ENCODE measurements around the gene PPP1R11.
"Not testable (repeated sequence)": the region's sequence is repeated elsewhere in the genome, so short reads cannot be mapped to it uniquely, and the experiment has no call there.

The PPP1R11 gene

DNA sequence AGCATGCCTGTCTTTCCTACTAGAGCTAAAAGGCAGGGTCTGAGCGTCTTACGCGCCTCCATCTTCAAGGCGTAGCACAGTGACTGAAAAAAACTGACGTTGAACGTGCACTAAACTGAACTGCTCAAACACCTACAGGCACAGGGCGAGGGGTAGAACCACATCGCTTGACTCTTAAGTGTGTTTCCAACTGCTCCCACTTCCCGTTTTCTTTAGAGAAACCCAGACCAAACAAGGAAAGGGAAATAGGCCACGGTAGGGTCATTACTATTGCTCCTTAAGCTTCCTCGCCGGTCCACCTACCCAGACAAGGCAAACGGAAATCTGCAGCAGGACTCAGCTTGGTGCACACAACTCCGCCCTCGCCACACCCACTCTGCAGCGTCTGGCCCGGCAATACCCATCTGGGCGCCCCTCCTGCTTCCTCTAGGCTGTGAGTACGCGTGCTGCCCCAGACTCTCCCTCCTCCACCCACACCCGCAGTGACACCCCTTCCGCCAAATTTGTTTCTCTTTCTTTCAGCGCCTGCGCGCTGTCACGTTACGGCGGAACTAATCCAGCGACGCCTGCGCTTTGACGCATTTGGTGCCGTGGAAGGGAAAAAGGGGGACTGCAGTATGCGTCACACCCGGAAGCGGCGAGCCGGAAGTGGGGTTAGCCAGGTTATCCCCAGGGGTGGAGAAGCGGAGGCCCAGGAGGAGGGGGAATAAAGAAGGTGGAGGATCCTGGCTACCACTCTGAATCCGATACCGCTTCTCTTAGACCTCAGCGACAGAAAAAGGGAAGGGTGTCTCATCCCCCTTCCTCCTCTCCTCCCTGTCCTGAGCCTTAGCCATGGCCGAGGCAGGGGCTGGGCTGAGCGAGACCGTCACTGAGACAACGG is at the start of gene PPP1R11:
Gene PPP1R11 (plus strand): TSS at position 622 of the 883 bp plus-strand sequence. CDS start 213 bp downstream, at position 835.
- DNase-seq, result peak; percentile 98
- in situ Hi-C loops (cut with HindIII; ENCODE audit: low pct_ligation_motif_present, low pct_unique_long_range_greater_than_20kb, low sequenced_read_pairs), result no loop called here

- in situ Hi-C loops (cut with HindIII; ENCODE audit: low pct_ligation_motif_present, low pct_unique_long_range_greater_than_20kb, low sequenced_read_pairs), result no loop called here
- no peak for DNase-seq
These were observed 47.2 kb upstream of the PPP1R11 start for GRCh38 chr6:30019819-30020218.

DNA sequence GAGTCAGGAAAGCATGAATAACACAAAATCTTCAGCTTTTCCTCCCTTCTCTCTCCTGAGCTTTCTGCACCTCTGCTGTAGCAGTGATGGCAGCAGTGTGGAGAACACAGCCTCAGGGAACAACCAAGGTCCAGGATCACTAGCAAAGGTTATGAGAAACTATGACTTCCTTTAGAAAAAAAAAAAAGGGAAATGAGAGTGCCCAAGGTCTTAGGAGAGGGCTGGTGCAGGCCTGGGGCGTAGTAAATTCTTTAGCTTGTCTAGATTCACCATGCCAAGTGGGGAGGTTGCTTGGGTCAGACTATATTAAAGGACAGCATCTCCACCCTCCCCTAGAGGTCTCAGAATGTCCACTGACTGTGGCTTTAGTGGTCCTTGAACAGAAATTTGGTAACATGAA is 46.4 kb upstream of the PPP1R11 start:
- no peak for DNase-seq
- in situ Hi-C loops (cut with HindIII; ENCODE audit: low pct_ligation_motif_present, low pct_unique_long_range_greater_than_20kb, low sequenced_read_pairs), result no loop called here

DNA sequence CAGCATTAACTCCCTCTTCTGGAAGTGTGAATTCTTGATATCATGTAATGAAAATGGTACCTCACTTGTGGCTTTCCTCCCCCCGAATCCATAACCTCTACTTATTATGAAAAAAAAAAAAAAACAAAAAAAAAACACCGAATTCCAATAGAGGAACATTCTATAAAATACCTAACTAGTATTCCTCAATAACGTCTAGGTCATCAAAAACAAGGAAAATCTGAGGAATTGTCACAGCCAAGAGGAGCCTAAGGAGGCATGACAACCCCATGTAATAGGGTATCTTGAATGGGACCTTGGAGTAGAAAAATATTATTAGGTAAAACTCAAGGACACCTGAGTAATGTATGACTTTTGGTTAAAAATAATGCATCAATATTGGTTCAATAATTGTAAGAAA is 44.8 kb upstream of the PPP1R11 start:
- in situ Hi-C loops (cut with HindIII; ENCODE audit: low pct_ligation_motif_present, low pct_unique_long_range_greater_than_20kb, low sequenced_read_pairs), result no loop called here
- DNase-seq, result no peak

GRCh38 chr6:30022712-30023111 is 44.3 kb upstream of the PPP1R11 start:
- in situ Hi-C loops (cut with HindIII; ENCODE audit: low pct_ligation_motif_present, low pct_unique_long_range_greater_than_20kb, low sequenced_read_pairs); DNase-seq: not testable (repeated sequence)

GRCh38 chr6:30025186-30025585 is 41.8 kb upstream of the PPP1R11 start:
- in situ Hi-C loops (cut with HindIII; ENCODE audit: low pct_ligation_motif_present, low pct_unique_long_range_greater_than_20kb, low sequenced_read_pairs), result no loop called here
- DNase-seq, result no peak

DNA sequence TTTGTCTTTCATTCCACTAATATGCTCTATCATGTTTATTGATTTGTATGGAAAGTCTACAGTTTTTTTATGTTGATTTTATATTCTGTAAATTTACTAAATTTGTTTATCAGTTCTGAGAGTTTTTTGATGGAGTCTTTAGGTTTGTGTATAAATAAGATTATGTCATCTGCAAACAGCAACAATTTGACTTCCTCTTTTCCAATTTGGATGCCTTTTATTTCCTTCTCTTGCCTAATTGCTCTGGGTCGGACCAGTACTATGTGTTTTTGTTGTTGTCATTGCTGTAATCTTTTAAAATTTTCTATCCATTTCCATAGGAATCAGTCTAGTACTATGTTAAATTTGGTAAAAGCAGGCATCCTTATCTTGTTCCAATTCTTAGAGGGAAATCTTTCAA is 37.4 kb upstream of the PPP1R11 start:
- no peak for DNase-seq
- in situ Hi-C loops (cut with HindIII; ENCODE audit: low pct_ligation_motif_present, low pct_unique_long_range_greater_than_20kb, low sequenced_read_pairs), result no loop called here

GRCh38 chr6:30031381-30031780 is 35.6 kb upstream of the PPP1R11 start:
- DNase-seq, result no peak
- in situ Hi-C loops (cut with HindIII; ENCODE audit: low pct_ligation_motif_present, low pct_unique_long_range_greater_than_20kb, low sequenced_read_pairs), result no loop called here

- in situ Hi-C loops (cut with HindIII; ENCODE audit: low pct_ligation_motif_present, low pct_unique_long_range_greater_than_20kb, low sequenced_read_pairs); DNase-seq: not testable (repeated sequence)
These were observed 33.6 kb upstream of the PPP1R11 start for GRCh38 chr6:30033440-30033839.

- DNase-seq, result no peak
- in situ Hi-C loops (cut with HindIII; ENCODE audit: low pct_ligation_motif_present, low pct_unique_long_range_greater_than_20kb, low sequenced_read_pairs), result no loop called here
These were observed 31.2 kb upstream of the PPP1R11 start for GRCh38 chr6:30035784-30036183.

- DNase-seq, result peak; percentile 20
- in situ Hi-C loops (cut with HindIII; ENCODE audit: low pct_ligation_motif_present, low pct_unique_long_range_greater_than_20kb, low sequenced_read_pairs), result no loop called here
These were observed 29.7 kb upstream of the PPP1R11 start for GRCh38 chr6:30037182-30037788.

DNA sequence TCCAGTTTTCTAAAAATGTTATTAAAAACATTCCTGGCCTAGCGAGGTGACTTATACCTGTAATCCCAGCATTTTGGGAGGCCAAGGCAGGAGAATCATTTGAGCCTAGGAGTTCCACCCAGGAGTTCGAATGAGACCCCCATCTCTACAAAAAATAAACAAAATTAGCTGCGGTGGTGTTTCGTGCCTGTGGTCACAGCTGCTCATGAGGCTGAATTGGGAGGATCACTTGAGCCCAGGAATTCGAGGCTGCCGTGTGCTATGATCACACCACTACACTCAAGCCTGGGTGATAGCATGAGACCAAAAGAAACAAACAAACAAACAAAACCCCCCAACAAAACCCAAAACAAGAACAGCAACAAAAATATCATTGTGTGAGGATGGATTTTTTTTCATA is 25.8 kb upstream of the PPP1R11 start:
- no peak for DNase-seq
- in situ Hi-C loops (cut with HindIII; ENCODE audit: low pct_ligation_motif_present, low pct_unique_long_range_greater_than_20kb, low sequenced_read_pairs), result no loop called here

DNA sequence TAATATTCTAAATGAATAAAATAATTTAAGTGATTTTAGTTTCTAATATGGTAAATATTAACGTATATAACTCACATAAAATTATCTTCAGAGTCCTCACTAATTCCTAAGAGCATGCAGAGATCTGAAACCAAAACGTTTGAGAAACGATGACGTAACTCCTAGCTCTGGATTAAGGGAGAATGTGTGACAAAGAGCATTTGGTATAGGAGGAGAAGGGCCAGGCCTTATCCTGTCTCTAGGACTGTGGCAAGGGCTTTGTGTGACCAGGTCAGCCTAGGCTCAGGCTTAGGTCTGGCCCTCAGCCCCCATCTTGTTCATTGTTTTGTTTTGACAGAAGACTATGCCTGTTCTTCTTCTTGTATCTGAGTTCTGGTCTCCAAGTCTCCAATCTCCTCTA is 25.2 kb upstream of the PPP1R11 start:
- no peak for DNase-seq
- in situ Hi-C loops (cut with HindIII; ENCODE audit: low pct_ligation_motif_present, low pct_unique_long_range_greater_than_20kb, low sequenced_read_pairs), result no loop called here

GRCh38 chr6:30042476-30042875 is 24.5 kb upstream of the PPP1R11 start:
- in situ Hi-C loops (cut with HindIII; ENCODE audit: low pct_ligation_motif_present, low pct_unique_long_range_greater_than_20kb, low sequenced_read_pairs), result no loop called here
- no peak for DNase-seq

DNA sequence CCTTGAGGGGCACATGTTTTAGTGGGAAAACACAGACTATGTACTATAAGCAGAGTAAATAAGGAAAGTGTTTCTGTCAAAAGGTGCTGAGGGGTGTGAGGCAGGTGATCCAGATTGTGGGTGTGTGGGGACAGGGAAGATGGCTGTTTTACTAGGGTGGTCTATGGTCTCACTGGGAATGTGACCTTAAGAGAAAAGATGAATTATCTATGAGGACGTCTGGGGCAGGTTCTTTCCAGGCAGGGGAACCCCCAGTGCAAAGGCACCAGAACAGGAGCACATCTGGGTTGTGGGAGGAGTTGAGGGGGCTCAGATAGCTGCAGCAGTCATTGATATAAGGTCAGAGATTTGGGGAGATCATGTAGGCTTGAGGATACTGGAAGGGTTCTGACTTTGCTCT is 24.1 kb upstream of the PPP1R11 start:
- in situ Hi-C loops (cut with HindIII; ENCODE audit: low pct_ligation_motif_present, low pct_unique_long_range_greater_than_20kb, low sequenced_read_pairs), result no loop called here
- DNase-seq, result no peak

DNA sequence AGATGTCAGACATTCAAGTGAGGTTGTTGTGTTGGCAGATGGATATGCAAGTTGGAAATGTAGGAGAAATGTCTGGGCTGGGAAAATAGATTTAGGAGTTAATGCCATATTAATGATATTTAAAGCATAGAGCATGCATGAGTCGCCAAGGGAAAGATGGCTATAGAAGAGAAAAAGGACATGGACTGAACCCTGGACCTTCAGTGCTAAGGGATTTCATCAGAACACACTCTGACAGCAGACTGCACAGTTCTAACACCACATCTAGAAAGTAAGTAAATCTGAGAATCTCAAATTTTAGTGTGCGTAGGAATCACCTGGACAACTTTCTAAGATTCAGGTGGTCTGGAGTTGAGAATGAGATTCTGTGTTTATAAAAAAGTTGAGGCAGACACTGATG is 23.3 kb upstream of the PPP1R11 start:
- in situ Hi-C loops (cut with HindIII; ENCODE audit: low pct_ligation_motif_present, low pct_unique_long_range_greater_than_20kb, low sequenced_read_pairs), result no loop called here
- DNase-seq, result no peak

- DNase-seq, result no peak
- in situ Hi-C loops (cut with HindIII; ENCODE audit: low pct_ligation_motif_present, low pct_unique_long_range_greater_than_20kb, low sequenced_read_pairs), result no loop called here
These were observed 22.4 kb upstream of the PPP1R11 start for GRCh38 chr6:30044630-30045029.

- DNase-seq, result no peak
- in situ Hi-C loops (cut with HindIII; ENCODE audit: low pct_ligation_motif_present, low pct_unique_long_range_greater_than_20kb, low sequenced_read_pairs), result no loop called here
These were observed 19.8 kb upstream of the PPP1R11 start for GRCh38 chr6:30047220-30047619.

GRCh38 chr6:30053682-30054081 is 13.3 kb upstream of the PPP1R11 start:
- no peak for DNase-seq
- in situ Hi-C loops (cut with HindIII; ENCODE audit: low pct_ligation_motif_present, low pct_unique_long_range_greater_than_20kb, low sequenced_read_pairs), result no loop called here

GRCh38 chr6:30055513-30055912 is 11.5 kb upstream of the PPP1R11 start:
- in situ Hi-C loops (cut with HindIII; ENCODE audit: low pct_ligation_motif_present, low pct_unique_long_range_greater_than_20kb, low sequenced_read_pairs), result no loop called here
- no peak for DNase-seq
